ENCODE measurements around the gene DHX35.
"Not testable (repeated sequence)": the region's sequence is repeated elsewhere in the genome, so short reads cannot be mapped to it uniquely, and the experiment has no call there.

Gene DHX35

GRCh38 chr20:38951611-38952010, 10.5 kb upstream of the DHX35 start:
- DNase-seq = no peak
- H3K9me3 Mint-ChIP-seq = no peaks in the 10 kb centered on the region
- no peaks in the 10 kb centered on the region for H3K4me1 Mint-ChIP-seq (ENCODE audit: low read depth in 2 of 2)
- H3K4me3 Mint-ChIP-seq = no peak overlapping the region
- no peaks in the 10 kb centered on the region for H3K27me3 Mint-ChIP-seq
- ATAC-seq (replicated peaks) = no peak
- H3K36me3 Mint-ChIP-seq (ENCODE audit: insufficient read depth) = no peaks in the 10 kb centered on the region
- H3K27ac Mint-ChIP-seq = no peak overlapping the region

GRCh38 chr20:38952153-38952552, 10.0 kb upstream of the DHX35 start:
- no peaks in the 10 kb centered on the region for H3K9me3 Mint-ChIP-seq
- no peak overlapping the region for H3K4me3 Mint-ChIP-seq
- no peak overlapping the region for H3K27ac Mint-ChIP-seq
- H3K27me3 Mint-ChIP-seq = no peaks in the 10 kb centered on the region
- no peak for ATAC-seq (replicated peaks)
- no peaks in the 10 kb centered on the region for H3K4me1 Mint-ChIP-seq (ENCODE audit: low read depth in 2 of 2)
- no peaks in the 10 kb centered on the region for H3K36me3 Mint-ChIP-seq (ENCODE audit: insufficient read depth)
- no peak for DNase-seq

DNA sequence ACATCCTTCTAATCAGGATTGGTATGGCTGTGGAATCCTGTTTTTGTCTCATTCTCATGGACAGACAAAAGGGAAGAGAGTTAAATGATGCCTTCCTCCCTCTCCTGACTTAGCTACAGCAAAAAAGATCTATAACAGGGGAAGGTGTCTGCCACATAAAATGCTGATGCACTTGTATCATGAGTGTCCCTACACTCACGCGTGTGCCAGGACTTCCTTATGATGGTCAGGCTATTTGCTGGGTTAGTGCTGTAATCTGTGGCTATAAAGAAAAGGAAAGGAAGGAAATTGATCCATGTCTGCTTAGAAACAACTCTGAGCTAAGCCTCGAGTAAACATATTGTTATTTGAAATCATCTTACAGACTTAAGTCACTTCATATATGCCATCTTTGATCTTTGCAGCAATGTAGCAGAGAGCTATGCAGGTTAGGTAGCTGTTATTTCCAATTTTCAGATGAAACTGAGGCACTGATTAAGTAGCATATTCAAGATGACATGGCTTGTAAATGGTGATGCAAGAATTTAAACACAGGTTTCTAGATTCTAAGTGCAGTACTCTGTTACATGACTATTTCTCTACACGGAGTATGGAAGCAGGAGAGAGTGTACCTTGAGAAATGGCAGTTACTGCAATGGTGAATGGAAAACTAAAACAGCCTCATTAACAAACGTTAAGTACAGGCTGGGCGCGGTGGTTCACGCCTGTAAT, 8.4 kb upstream of the DHX35 start:
- Mint-ChIP-seq H3K27me3 (no peaks in the 10 kb centered on the region), H3K9me3 (no peaks in the 10 kb centered on the region), H3K36me3 (ENCODE audit: insufficient read depth) (no peaks in the 10 kb centered on the region), H3K4me1 (ENCODE audit: low read depth in 2 of 2) (no peaks in the 10 kb centered on the region), H3K4me3 (no peak overlapping the region), H3K27ac (no peak overlapping the region)
- DNase-seq (no peak), ATAC-seq (replicated peaks) (no peak)

DNA sequence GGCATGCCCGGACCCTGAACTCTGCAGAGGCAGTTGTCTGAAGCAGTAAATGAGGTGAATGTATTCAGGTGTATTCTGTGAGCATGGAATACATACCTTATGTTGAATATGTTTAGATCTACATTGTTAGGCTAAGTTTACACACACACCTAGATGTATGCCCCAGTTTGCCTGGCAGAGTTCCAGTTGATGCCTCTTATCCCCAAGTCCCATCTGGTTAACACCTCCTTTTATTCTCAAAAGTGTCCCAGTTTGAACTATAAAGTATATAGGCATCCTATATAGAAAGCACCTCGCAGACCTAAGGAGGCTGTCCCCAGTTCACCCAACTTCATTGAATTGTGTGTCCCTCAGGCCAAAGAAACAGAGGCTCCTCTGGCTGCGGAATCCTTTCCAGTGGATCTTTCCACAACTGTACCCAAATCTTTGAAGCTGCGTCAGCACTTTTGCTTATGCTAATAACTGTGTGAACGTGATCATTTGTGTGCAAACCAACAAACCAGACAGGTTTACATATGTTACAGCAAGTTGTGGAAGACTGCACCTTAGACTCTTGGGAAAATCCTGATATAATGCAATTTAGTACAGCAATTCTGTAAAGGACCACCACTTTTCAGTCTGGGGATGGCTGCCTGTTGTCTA, 4.8 kb upstream of the DHX35 start:
- DNase-seq (no peak), ATAC-seq (replicated peaks) (no peak)
- Mint-ChIP-seq H3K4me3 (no peak overlapping the region), H3K9me3 (peaks cover 0 to 2% of the 10 kb centered on the region in 2 donors), H3K27ac (no peak overlapping the region), H3K36me3 (ENCODE audit: insufficient read depth) (peaks cover 5% of the 10 kb centered on the region), H3K4me1 (ENCODE audit: low read depth in 2 of 2) (peaks cover 8 to 9% of the 10 kb centered on the region in 2 donors), H3K27me3 (no peaks in the 10 kb centered on the region)

- peaks cover 11 to 13% of the 10 kb centered on the region in 2 donors for H3K4me1 Mint-ChIP-seq (ENCODE audit: low read depth in 2 of 2)
- H3K27ac Mint-ChIP-seq = no peak overlapping the region
- peaks cover 0 to 2% of the 10 kb centered on the region in 2 donors for H3K9me3 Mint-ChIP-seq
- peaks cover 5% of the 10 kb centered on the region for H3K36me3 Mint-ChIP-seq (ENCODE audit: insufficient read depth)
- H3K4me3 Mint-ChIP-seq = no peak overlapping the region
- ATAC-seq (replicated peaks) = no peak
- no peaks in the 10 kb centered on the region for H3K27me3 Mint-ChIP-seq
- DNase-seq = no peak
Observed at GRCh38 chr20:38957915-38958485, 4.1 kb upstream of the DHX35 start.

GRCh38 chr20:38960187-38960687, 1.9 kb upstream of the DHX35 start:
- H3K4me1 Mint-ChIP-seq (ENCODE audit: low read depth in 2 of 2) = peaks cover 13 to 18% of the 10 kb centered on the region in 2 donors
- not testable (repeated sequence) for H3K27me3 Mint-ChIP-seq; DNase-seq; H3K4me3 Mint-ChIP-seq; H3K27ac Mint-ChIP-seq; ATAC-seq (replicated peaks); H3K9me3 Mint-ChIP-seq; H3K36me3 Mint-ChIP-seq (ENCODE audit: insufficient read depth)

GRCh38 chr20:38961530-38962043, 557 bp upstream of the DHX35 start:
- H3K4me3 Mint-ChIP-seq = peak overlapping the region; percentile 89 to 95
- no peak for DNase-seq
- peaks cover 0 to 2% of the 10 kb centered on the region in 2 donors for H3K9me3 Mint-ChIP-seq
- no peaks in the 10 kb centered on the region for H3K27me3 Mint-ChIP-seq
- H3K4me1 Mint-ChIP-seq (ENCODE audit: low read depth in 2 of 2) = peaks cover 13 to 18% of the 10 kb centered on the region in 2 donors
- no peak for ATAC-seq (replicated peaks)
- H3K27ac Mint-ChIP-seq = peak overlapping the region; percentile 92 to 95
- peaks cover 5% of the 10 kb centered on the region for H3K36me3 Mint-ChIP-seq (ENCODE audit: insufficient read depth)

- DNase-seq (no peak), ATAC-seq (replicated peaks) (no peak)
- Mint-ChIP-seq H3K27me3 (no peaks in the 10 kb centered on the region), H3K36me3 (ENCODE audit: insufficient read depth) (peaks cover 5% of the 10 kb centered on the region), H3K27ac (peak overlapping the region; percentile 92 to 95), H3K4me3 (peak overlapping the region; percentile 89 to 95), H3K9me3 (peaks cover 0 to 2% of the 10 kb centered on the region in 2 donors), H3K4me1 (ENCODE audit: low read depth in 2 of 2) (peaks cover 13 to 18% of the 10 kb centered on the region in 2 donors)
Observed at GRCh38 chr20:38962928-38963401, 821 bp downstream of the DHX35 start.

DNA sequence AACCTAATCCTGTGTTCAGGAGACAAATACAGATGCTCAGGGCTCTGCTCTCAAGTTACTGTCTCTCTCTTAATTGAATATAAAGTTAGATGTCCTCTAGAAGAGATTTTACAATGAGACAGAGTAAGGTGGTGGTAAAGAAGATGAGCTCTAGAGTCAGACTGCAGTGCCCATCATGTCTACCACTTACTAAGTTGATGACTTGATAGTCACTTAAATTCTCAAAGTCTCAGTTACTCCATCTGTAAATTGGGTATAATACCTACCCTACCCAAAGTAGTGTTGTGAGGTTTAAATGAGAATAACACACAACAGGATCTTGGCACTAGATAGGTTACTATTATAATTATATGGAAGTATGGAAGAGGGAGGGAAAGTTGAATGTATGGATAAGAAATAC, 1.6 kb downstream of the DHX35 start:
- no peak for DNase-seq
- H3K4me3 Mint-ChIP-seq = no peak overlapping the region
- H3K36me3 Mint-ChIP-seq (ENCODE audit: insufficient read depth) = peaks cover 5% of the 10 kb centered on the region
- no peak overlapping the region for H3K27ac Mint-ChIP-seq
- ATAC-seq (replicated peaks) = no peak
- peaks cover 13 to 18% of the 10 kb centered on the region in 2 donors for H3K4me1 Mint-ChIP-seq (ENCODE audit: low read depth in 2 of 2)
- no peaks in the 10 kb centered on the region for H3K27me3 Mint-ChIP-seq
- peaks cover 0 to 2% of the 10 kb centered on the region in 2 donors for H3K9me3 Mint-ChIP-seq

GRCh38 chr20:38965264-38965663, 3.1 kb downstream of the DHX35 start:
- no peak for ATAC-seq (replicated peaks)
- H3K4me1 Mint-ChIP-seq (ENCODE audit: low read depth in 2 of 2) = peaks cover 13 to 18% of the 10 kb centered on the region in 2 donors
- H3K36me3 Mint-ChIP-seq (ENCODE audit: insufficient read depth) = peaks cover 5% of the 10 kb centered on the region
- H3K4me3 Mint-ChIP-seq = no peak overlapping the region
- H3K27ac Mint-ChIP-seq = no peak overlapping the region
- no peak for DNase-seq
- H3K9me3 Mint-ChIP-seq = peaks cover 0 to 2% of the 10 kb centered on the region in 2 donors
- H3K27me3 Mint-ChIP-seq = no peaks in the 10 kb centered on the region

- no peak for ATAC-seq (replicated peaks)
- peaks cover 1 to 5% of the 10 kb centered on the region in 2 donors for H3K4me1 Mint-ChIP-seq (ENCODE audit: low read depth in 2 of 2)
- peaks cover 19% of the 10 kb centered on the region for H3K36me3 Mint-ChIP-seq (ENCODE audit: insufficient read depth)
- H3K9me3 Mint-ChIP-seq = no peaks in the 10 kb centered on the region
- no peaks in the 10 kb centered on the region for H3K27me3 Mint-ChIP-seq
- H3K27ac Mint-ChIP-seq = no peak overlapping the region
- H3K4me3 Mint-ChIP-seq = no peak overlapping the region
- DNase-seq = no peak
Observed at GRCh38 chr20:38968090-38968489, 5.9 kb downstream of the DHX35 start.

DNA sequence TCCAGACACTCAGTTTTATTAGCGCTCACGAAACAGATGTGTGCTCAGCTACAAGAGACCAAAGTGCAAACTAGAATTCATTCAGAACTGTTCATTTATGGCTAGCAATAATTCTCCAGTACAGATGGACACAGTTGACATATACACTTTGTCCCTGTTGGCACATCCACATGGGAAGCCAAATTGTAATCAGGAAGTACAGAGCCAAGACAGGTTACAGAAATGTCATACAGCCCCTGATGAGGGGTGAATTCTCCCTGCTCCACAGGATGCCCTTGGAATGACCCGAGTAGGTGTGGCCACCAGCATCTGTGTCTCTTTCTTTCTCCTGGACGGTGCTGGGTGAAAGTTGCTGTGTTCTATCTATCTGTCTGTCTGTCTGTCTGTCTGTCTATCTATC, 7.6 kb downstream of the DHX35 start:
- Mint-ChIP-seq H3K27ac (no peak overlapping the region), H3K36me3 (ENCODE audit: insufficient read depth) (peaks cover 20% of the 10 kb centered on the region), H3K4me1 (ENCODE audit: low read depth in 2 of 2) (peaks cover 0 to 1% of the 10 kb centered on the region in 2 donors), H3K4me3 (no peak overlapping the region), H3K27me3 (no peaks in the 10 kb centered on the region), H3K9me3 (no peaks in the 10 kb centered on the region)
- ATAC-seq (replicated peaks) = no peak
- DNase-seq = no peak

DNA sequence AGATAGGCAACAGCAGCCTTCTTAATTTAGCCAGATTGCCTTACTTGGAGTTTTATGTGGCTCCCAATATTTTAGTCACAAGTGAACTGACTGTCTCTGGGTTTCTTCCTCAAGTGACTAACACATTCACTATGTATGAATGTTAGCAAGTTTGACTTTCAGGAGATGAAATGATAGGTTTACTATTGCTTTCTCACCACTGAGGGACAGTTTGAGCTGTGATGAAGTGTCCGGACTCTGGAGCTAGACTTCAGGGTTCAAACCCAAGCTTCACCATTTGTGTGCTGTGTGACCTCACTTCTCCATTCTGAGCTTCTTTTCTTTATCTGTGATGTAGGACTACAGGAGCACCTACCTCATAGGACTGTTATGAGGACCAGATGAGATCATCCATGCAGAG, 8.2 kb downstream of the DHX35 start:
- H3K9me3 Mint-ChIP-seq = no peaks in the 10 kb centered on the region
- no peak for ATAC-seq (replicated peaks)
- H3K27ac Mint-ChIP-seq = peak overlapping the region in 1 of 2 donors; percentile 57
- H3K4me1 Mint-ChIP-seq (ENCODE audit: low read depth in 2 of 2) = peaks cover 1 to 4% of the 10 kb centered on the region in 2 donors
- no peak overlapping the region for H3K4me3 Mint-ChIP-seq
- H3K36me3 Mint-ChIP-seq (ENCODE audit: insufficient read depth) = peaks cover 20% of the 10 kb centered on the region
- DNase-seq = no peak
- no peaks in the 10 kb centered on the region for H3K27me3 Mint-ChIP-seq
